NK-92 treated with Interleukin-12 subunit alpha and Interleukin-12 subunit beta, amount 100 ng/mL, for 24 hours (cell line): ENCODE results near the gene DAP.
"Not testable (repeated sequence)": the region's sequence is repeated elsewhere in the genome, so short reads cannot be mapped to it uniquely, and the experiment has no call there.

Source experiments
- DNase-seq: peaks from one replicate; lab custom pipeline; 2025; lab: John Stamatoyannopoulos, UW

The DAP gene

GRCh38 chr5:10671041-10672008, 89.7 kb downstream of the DAP start:
- no peak for DNase-seq

GRCh38 chr5:10669983-10670382, 91.1 kb downstream of the DAP start:
- no peak for DNase-seq

GRCh38 chr5:10668697-10669096, 92.3 kb downstream of the DAP start:
- DNase-seq: no peak

GRCh38 chr5:10667431-10668057, 93.5 kb downstream of the DAP start:
- DNase-seq: no peak

- no peak for DNase-seq
Measured at GRCh38 chr5:10666531-10667299, 94.3 kb downstream of the DAP start.

GRCh38 chr5:10665799-10666198, 95.2 kb downstream of the DAP start:
- DNase-seq: no peak

GRCh38 chr5:10664180-10664769, 96.8 kb downstream of the DAP start:
- not testable (repeated sequence) for DNase-seq

GRCh38 chr5:10663489-10664179, 97.4 kb downstream of the DAP start:
- no peak for DNase-seq

- DNase-seq: no peak
Measured at GRCh38 chr5:10662661-10663488, 98.2 kb downstream of the DAP start.

- DNase-seq: no peak
Measured at GRCh38 chr5:10662083-10662482, 99.0 kb downstream of the DAP start.

GRCh38 chr5:10661401-10661800, 99.6 kb downstream of the DAP start:
- no peak for DNase-seq

GRCh38 chr5:10660720-10661387, 100.2 kb downstream of the DAP start:
- no peak for DNase-seq

GRCh38 chr5:10660135-10660534, 100.9 kb downstream of the DAP start:
- DNase-seq: no peak

GRCh38 chr5:10658265-10658664, 102.8 kb downstream of the DAP start:
- DNase-seq: no peak

- DNase-seq: no peak
Measured at GRCh38 chr5:10655972-10656830, 104.8 kb downstream of the DAP start.

GRCh38 chr5:10655161-10655971, 105.7 kb downstream of the DAP start:
- no peak for DNase-seq

- DNase-seq: no peak
Measured at GRCh38 chr5:10654566-10654965, 106.5 kb downstream of the DAP start.

GRCh38 chr5:10653751-10654400, 107.2 kb downstream of the DAP start:
- no peak for DNase-seq
